Left lung (tissue), 10 donors: ENCODE results near the gene PLSCR3. TPM values are rescaled to one million over a fixed set of nuclear protein-coding genes. Genes with fewer than 3 reads are reported as not detected.

Experiments used
- ATAC-seq: fragments of 200-7000 bp; cut with Tn5 transposase; one replicate; pipeline ENCODE4 v1.9.1; 2020; ENCODE audit warnings: moderate library complexity
- DNase-seq, 4 donors: peaks; one replicate each; pipeline ENCODE4 v3.0.0-alpha.2; 2013 to 2020
- H3K27ac ChIP-seq, 2 donors: fragments of 200-600 bp; sonication (generic) in 1 of 2; one replicate each; pipeline versions ENCODE4 v1.5.0 to v1.8.0; 2020 to 2021
- H3K27me3 ChIP-seq, 2 donors: fragments of 200-600 bp; sonication (generic) in 1 of 2; one replicate each; pipeline versions ENCODE4 v1.5.0 to v1.8.0; 2020 to 2021
- H3K36me3 ChIP-seq, 2 donors: fragments of 200-600 bp; sonication (generic) in 1 of 2; one replicate each; pipeline versions ENCODE4 v1.5.0 to v1.8.0; 2020 to 2021
- H3K4me1 ChIP-seq, 2 donors: fragments of 200-600 bp; one replicate each; pipeline ENCODE4 v1.8.0; 2021
- H3K4me3 ChIP-seq, 2 donors: fragments of 200-600 bp; sonication (generic) in 1 of 2; one replicate each; pipeline versions ENCODE4 v1.5.0 to v1.8.0; 2020 to 2021; ENCODE audit warnings: mild to moderate bottlenecking in 1 of 2
- H3K9me3 ChIP-seq, 2 donors: fragments of 200-600 bp; sonication (generic) in 1 of 2; one replicate each; pipeline versions ENCODE4 v1.5.0 to v1.8.0; 2020 to 2021
- CTCF ChIP-seq, 2 donors: fragments of 200-600 bp; sonication (generic) in 1 of 2; IDR thresholded peaks; one replicate each; pipeline versions ENCODE4 v1.5.0 to v1.8.0; 2021; ENCODE audit warnings: antibody characterized with exemption in 2 of 2
- intact Hi-C, 2 donors: fragments of 100-400 bp; cut with DNase I; formaldehyde crosslinking; loops; one replicate each; pipeline versions ENCODE4 v1.11.2 to v1.14.2; 2022
- polyA plus RNA-seq, 6 donors: library from polyadenylated mRNA; unstranded; fragments of 120-200 nt; gene quantifications; one replicate each; pipeline ENCODE4 v1.2.1, GENCODE V29; 2013; ENCODE audit not compliant: insufficient read length in 6 of 6
- total RNA-seq, 2 donors: library from RNA; stranded (reverse); fragmentation: NEBNext Ultra II Directional; extraction: Animal tissue kit (Norgen Biotek cat#: 25700); gene quantifications; one replicate each; pipeline ENCODE4 v1.2.1, GENCODE V29; 2021
- donor health status: DM: no; HTN: yes; CAD: no.
- donor health status: DM: no; HTN: no; CAD: no.

Gene PLSCR3
- total and polyA plus RNA-seq, 8 donors = 42.0 to 62.5 (median 52.9) TPM

- Histone ChIP-seq H3K9me3 (no peaks in the 10 kb centered on the region), H3K27ac (no peak overlapping the region), H3K4me1 (peaks cover 7 to 26% of the 10 kb centered on the region in 2 donors), H3K36me3 (no peaks in the 10 kb centered on the region), H3K27me3 (peaks cover 0 to 37% of the 10 kb centered on the region in 2 donors), H3K4me3 (no peak overlapping the region)
- TF ChIP-seq CTCF (IDR thresholded peaks at IDR 0.05) = no peak
- intact Hi-C loops = no loop called here
- DNase-seq (no peak), ATAC-seq (no peak)
Measured at GRCh38 chr17:7407082-7407481, 12.8 kb upstream of the PLSCR3 start.

- Histone ChIP-seq H3K4me1 (peaks cover 7 to 26% of the 10 kb centered on the region in 2 donors), H3K9me3 (no peaks in the 10 kb centered on the region), H3K27me3 (peaks cover 0 to 37% of the 10 kb centered on the region in 2 donors), H3K27ac (no peak overlapping the region), H3K4me3 (no peak overlapping the region), H3K36me3 (no peaks in the 10 kb centered on the region)
- DNase-seq (no peak), ATAC-seq (no peak)
- intact Hi-C loops = no loop called here
- TF ChIP-seq CTCF (IDR thresholded peaks at IDR 0.05) = no peak
Measured at GRCh38 chr17:7406235-7406825, 12.0 kb upstream of the PLSCR3 start.

GRCh38 chr17:7405350-7406234 lies 11.3 kb upstream of the PLSCR3 start:
- Histone ChIP-seq H3K36me3 (no peaks in the 10 kb centered on the region), H3K27me3 (peaks cover 0 to 37% of the 10 kb centered on the region in 2 donors), H3K4me1 (peaks cover 7 to 26% of the 10 kb centered on the region in 2 donors), H3K27ac (peak overlapping the region; percentile 87), H3K4me3 (peak overlapping the region; percentile 59 to 61), H3K9me3 (no peaks in the 10 kb centered on the region)
- DNase-seq = peak in 1 of 4 donors; percentile 22
- intact Hi-C loops = no loop called here
- no peak for ATAC-seq
- TF ChIP-seq CTCF (IDR thresholded peaks at IDR 0.05) = no peak

GRCh38 chr17:7404737-7405349 lies 10.5 kb upstream of the PLSCR3 start:
- DNase-seq (peak in 1 of 4 donors; percentile 88), ATAC-seq (peak; percentile 53)
- TF ChIP-seq CTCF (IDR thresholded peaks at IDR 0.05) = no peak
- intact Hi-C loops = no loop called here
- Histone ChIP-seq H3K36me3 (no peaks in the 10 kb centered on the region), H3K4me3 (peak overlapping the region; percentile 59 to 61), H3K27me3 (peaks cover 0 to 37% of the 10 kb centered on the region in 2 donors), H3K4me1 (peaks cover 7 to 26% of the 10 kb centered on the region in 2 donors), H3K9me3 (no peaks in the 10 kb centered on the region), H3K27ac (peak overlapping the region; percentile 87)
